Breast epithelium (tissue), 3 donors: ENCODE measurements around the gene GART.

Experiments used
- CTCF ChIP-seq, 3 donors: fragments of 450-650 bp; IDR thresholded peaks; one replicate each; pipeline ENCODE4 v1.5.1; 2016 to 2017; ENCODE audit warnings: antibody characterized with exemption in 3 of 3, mild to moderate bottlenecking in 3 of 3, moderate library complexity in 3 of 3
- POLR2A ChIP-seq: fragments of 450-650 bp; IDR thresholded peaks from one replicate; pipeline ENCODE4 v1.6.1; 2016; ENCODE audit warnings: antibody characterized with exemption, mild to moderate bottlenecking, moderate library complexity

- TF ChIP-seq POLR2A, result no peak
- no peak for TF ChIP-seq CTCF (IDR thresholded peaks at IDR 0.05)
Measured at GRCh38 chr21:33505833-33506232, 36.1 kb downstream of the GART start.
